ENCODE data around the gene FEZF1.

Gene FEZF1
- 0 reads per million in 2 donors for total RNA-seq

GRCh38 chr7:122304319-122304975 lies at the start of gene FEZF1:
TSS of gene FEZF1 (minus strand) at chr7:122304750. CDS start at chr7:122304437, 313 bp downstream.
- DNase-seq: no peak

GRCh38 chr7:122352454-122352853 lies 47.9 kb upstream of the FEZF1 start:
- no peak for DNase-seq

DNA sequence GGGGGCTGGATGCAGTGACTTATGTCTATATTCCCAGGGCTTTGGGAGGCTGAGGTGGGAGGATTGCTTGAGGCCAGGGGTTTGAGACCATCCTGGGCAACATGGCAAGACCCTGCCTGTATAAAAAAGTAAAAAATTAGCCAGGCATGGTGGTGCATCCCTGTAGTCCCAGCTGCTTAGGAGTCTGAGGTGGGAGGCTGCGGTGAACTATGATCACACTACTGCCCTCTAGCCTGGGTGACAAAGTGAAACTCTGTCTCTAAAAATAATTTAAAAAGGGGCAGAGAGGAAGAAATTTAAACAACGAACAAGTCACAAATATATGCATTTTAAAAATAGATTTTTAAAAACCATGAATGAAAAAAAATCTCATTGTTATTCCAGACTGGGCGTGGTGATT lies 46.2 kb upstream of the FEZF1 start:
- DNase-seq: no peak

GRCh38 chr7:122344303-122344620 lies 39.7 kb upstream of the FEZF1 start:
- DNase-seq: no peak

DNA sequence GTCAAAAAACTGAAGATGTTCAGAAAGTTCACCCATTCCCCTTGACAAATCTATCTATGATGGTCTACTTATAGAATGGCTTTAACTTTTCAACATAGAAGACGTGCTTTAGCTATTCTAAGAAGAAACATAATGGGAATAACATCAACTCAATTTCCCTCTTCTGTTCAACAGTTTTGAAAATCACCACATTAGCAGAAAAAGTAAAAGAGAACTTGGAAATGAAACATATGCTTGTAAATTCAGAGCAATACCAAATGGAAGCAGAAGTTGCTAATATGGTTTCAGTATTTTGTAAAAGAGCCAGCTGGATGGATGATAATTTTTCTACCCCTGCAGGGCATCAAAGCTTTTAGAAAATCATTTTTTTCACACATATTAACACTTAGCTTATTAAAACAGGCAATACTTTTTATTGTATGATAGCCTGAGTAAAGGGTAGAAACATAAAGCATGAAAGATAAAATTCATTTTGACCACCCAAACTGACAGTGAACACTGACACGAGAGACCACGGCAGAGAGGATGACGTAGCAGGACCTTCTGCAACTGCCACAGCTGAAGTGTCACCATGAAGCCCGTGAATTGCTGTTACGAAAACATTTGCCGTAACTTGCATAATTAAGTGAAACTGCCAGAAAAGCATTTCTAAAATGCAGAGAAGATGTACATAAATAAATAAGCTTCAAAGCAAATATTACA lies 39.2 kb upstream of the FEZF1 start:
- DNase-seq: no peak

DNA sequence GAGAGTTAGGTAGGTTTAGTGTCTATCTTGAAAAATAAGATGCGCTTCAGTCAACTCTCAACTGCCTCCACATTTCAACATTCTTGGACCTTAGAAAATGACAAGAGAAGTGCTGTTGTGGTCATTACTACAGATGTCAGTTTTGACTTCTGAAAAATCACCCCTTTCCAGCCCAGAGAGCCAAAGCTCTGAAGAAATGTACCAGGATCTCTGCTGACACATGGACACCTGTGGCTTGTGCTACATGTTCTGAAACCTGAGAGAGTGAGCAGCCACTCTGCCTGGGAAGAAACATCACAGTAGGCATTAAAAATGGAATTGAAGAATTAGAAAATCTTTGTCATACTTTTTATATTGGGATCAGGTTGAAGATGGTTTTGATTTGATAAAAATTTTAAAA lies 35.9 kb upstream of the FEZF1 start:
- DNase-seq: no peak

DNA sequence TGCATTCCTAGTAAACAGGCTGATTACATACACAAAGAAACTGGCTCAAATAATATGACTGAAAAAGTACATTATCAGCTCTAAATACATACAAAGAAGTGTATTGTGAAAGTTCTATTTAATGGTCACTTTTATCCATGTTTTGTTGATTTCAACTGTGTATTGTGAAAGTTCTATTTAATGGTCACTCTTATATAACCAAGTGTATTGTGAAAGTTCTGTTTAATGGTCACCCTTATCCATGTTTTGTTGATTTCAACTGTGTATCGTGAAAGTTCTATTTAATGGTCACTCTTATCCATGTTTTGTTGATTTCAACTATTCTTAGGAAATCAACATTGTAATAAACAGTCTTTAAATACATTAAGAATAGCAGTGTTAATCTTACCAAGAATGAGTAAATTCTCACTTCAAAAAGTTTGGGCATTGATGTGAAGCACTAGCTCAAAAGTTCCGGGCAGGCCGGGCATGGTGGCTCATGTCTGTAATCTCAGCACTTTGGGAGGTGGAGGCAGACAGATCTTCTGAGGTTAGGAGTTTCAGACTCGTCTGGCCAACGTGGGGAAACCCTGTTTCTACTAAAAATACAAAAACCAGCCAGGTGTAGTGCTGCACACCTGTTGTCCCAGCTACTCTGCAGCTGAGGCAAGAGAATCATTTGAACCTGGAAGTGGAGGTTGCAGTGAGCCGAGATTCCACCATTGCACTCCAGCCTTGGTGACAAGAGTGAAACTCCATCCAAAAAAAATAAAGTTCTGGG lies 34.8 kb upstream of the FEZF1 start:
- DNase-seq: no peak

DNA sequence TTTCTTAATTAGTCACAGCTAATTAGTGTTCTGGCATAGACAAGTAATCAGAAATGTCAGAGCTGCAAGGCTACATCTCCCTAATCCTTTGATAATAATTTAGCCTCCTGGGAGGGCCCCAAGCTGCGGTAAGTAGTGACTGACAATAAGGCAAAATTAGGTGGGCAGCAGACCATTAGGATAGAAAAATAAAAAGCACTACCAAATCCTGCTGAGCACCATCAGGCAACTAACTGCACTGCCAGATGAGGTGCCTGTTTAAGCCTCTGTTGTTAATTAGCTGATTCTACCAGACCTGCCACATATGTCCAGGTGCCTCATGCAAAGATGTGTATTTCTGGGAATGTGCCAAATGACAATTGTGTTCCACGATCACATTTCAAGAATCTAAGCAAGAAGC lies 32.5 kb upstream of the FEZF1 start:
- no peak for DNase-seq

- no peak for DNase-seq
These were observed 24.7 kb upstream of the FEZF1 start for GRCh38 chr7:122329145-122329802.

- no peak for DNase-seq
These were observed 23.4 kb upstream of the FEZF1 start for GRCh38 chr7:122327969-122328368.

GRCh38 chr7:122316467-122317388 lies 12.2 kb upstream of the FEZF1 start:
- no peak for DNase-seq

- no peak for DNase-seq
These were observed 11.2 kb upstream of the FEZF1 start for GRCh38 chr7:122315507-122316466.

- no peak for DNase-seq
These were observed 9.7 kb upstream of the FEZF1 start for GRCh38 chr7:122314284-122314683.

DNA sequence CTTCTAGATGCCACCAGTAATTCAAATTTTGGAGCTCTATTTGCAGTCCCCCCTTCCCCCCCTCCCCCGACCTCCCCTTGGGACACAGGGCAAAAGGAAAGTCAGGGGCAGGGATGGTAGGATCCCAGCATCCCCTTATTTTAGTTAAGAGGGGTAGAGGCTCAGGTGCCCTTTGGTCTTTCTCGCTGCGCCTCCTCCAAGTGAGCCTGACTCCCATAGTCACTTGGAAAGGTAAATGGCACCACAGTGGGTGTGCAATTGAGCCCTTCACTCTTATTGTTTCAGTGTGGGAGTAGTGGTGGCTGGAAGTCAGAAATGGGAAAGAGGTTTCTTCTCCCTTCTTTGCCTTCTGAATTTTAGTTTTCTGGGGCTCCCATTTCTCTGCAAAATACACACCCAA lies 8.2 kb upstream of the FEZF1 start:
- DNase-seq: no peak

- DNase-seq: no peak
These were observed 7.3 kb upstream of the FEZF1 start for GRCh38 chr7:122311734-122312450.

DNA sequence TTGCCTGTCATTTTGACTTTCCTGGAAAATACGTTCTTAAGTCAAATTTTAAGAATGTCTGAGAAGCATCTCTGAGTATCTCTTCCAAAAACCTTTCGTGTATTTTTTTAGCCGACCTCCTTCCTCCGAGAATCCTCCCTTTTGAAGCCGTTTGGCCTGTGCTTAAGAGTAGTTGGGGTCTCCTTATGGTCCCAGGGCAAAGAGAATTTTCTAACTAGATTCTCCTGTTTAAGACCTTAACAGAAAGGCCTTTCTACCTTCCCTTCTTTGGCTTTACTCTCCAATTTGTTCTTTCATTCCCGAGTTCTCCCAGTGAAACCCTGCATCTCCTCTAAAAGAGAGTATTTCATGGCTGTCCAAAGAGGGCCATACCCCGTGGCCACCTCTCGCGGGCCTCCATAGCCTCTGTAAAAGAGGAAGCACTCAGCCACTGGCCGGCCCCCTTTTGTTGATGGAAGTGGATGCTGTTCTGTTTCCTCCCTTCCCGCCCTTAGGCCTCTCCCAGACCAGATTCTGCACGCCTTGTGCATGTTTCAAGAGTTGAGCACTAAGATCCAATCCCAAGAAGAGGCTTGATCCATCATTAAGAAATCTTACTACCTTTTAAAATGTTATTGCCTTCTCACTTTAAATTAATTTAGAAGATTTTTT lies 6.6 kb upstream of the FEZF1 start:
- no peak for DNase-seq

GRCh38 chr7:122310119-122311021 lies 5.8 kb upstream of the FEZF1 start:
- no peak for DNase-seq

- DNase-seq: no peak
These were observed 4.9 kb upstream of the FEZF1 start for GRCh38 chr7:122309421-122309820.

GRCh38 chr7:122307228-122307621 lies 2.7 kb upstream of the FEZF1 start:
- DNase-seq: no peak
